Measurements from ENCODE around the gene UNC5C. TPM values are rescaled to one million over a fixed set of nuclear protein-coding genes. Genes with fewer than 3 reads are reported as not detected.

UNC5C gene
- total RNA-seq, 4 donors from 2014 or later: 1.7 to 2.4 (median 2.0) TPM

GRCh38 chr4:95129821-95130311, 418.9 kb downstream of the UNC5C start:
- intact Hi-C loops (cut with DNase I): loop anchor here (10.0 kb wide), 1 partner anchor 505 kb away; no protein-coding TSS in a partner anchor
- Histone ChIP-seq H3K9me3 (no peaks in the 10 kb centered on the region), H3K27me3 (no peaks in the 10 kb centered on the region), H3K4me3 (no peak overlapping the region), H3K4me1 (peaks cover 0 to 9% (median 4%) of the 10 kb centered on the region in 4 donors), H3K36me3 (peaks cover 0 to 14% (median 0%) of the 10 kb centered on the region in 4 donors), H3K27ac (replicated peaks in 1 of 4) (no peak overlapping the region)
- DNase-seq (ENCODE audit: extremely low spot score): no peak
- no peak for TF ChIP-seq POLR2A (IDR thresholded peaks at IDR 0.05; ENCODE audit: low read depth)
- peak in 1 of 2 donors; percentile 55 for TF ChIP-seq POLR2AphosphoS5 (IDR thresholded peaks at IDR 0.05)
- no peak for TF ChIP-seq CTCF (IDR thresholded peaks at IDR 0.05)
- TF ChIP-seq EP300 (IDR thresholded peaks at IDR 0.05): no peak
- WGBS: 47% methylated on average over 7 of the region's 7 CpGs

GRCh38 chr4:95129031-95129430, 419.7 kb downstream of the UNC5C start:
- H3K27me3 ChIP-seq: no peaks in the 10 kb centered on the region
- intact Hi-C loops (cut with DNase I): loop anchor here (10.0 kb wide), 1 partner anchor 504 kb away; no protein-coding TSS in a partner anchor
- H3K4me1 ChIP-seq: peaks cover 0 to 9% (median 4%) of the 10 kb centered on the region in 4 donors
- H3K36me3 ChIP-seq: peaks cover 0 to 14% (median 0%) of the 10 kb centered on the region in 4 donors
- DNase-seq (ENCODE audit: extremely low spot score): no peak
- TF ChIP-seq POLR2A (IDR thresholded peaks at IDR 0.05; ENCODE audit: low read depth): no peak
- no peak overlapping the region for H3K27ac ChIP-seq (replicated peaks in 1 of 4)
- no peaks in the 10 kb centered on the region for H3K9me3 ChIP-seq
- WGBS: 63% methylated on average over 4 of the region's 4 CpGs
- no peak overlapping the region for H3K4me3 ChIP-seq

- H3K27ac ChIP-seq (replicated peaks in 1 of 4): no peak overlapping the region
- no peak overlapping the region for H3K4me3 ChIP-seq
- H3K9me3 ChIP-seq: no peaks in the 10 kb centered on the region
- no peaks in the 10 kb centered on the region for H3K36me3 ChIP-seq
- peak; percentile 37 to 54 (median 38) for TF ChIP-seq CTCF (IDR thresholded peaks at IDR 0.05)
- TF ChIP-seq POLR2AphosphoS5 (IDR thresholded peaks at IDR 0.05): no peak
- H3K4me1 ChIP-seq: peaks cover 0 to 6% (median 2%) of the 10 kb centered on the region in 4 donors
- intact Hi-C loops (cut with DNase I): loop anchor here (10.0 kb wide), 1 partner anchor 500 kb away; no protein-coding TSS in a partner anchor
- DNase-seq (ENCODE audit: extremely low spot score): no peak
- 69% methylated on average over 4 of the region's 4 CpGs for WGBS
- H3K27me3 ChIP-seq: no peaks in the 10 kb centered on the region
Measured at GRCh38 chr4:95124906-95125504, 423.8 kb downstream of the UNC5C start.

GRCh38 chr4:95122001-95122400, 426.8 kb downstream of the UNC5C start:
- no peaks in the 10 kb centered on the region for H3K4me1 ChIP-seq
- no peaks in the 10 kb centered on the region for H3K27me3 ChIP-seq
- no peak for TF ChIP-seq CTCF (IDR thresholded peaks at IDR 0.05)
- TF ChIP-seq POLR2A (IDR thresholded peaks at IDR 0.05; ENCODE audit: low read depth): no peak
- no peak for TF ChIP-seq POLR2AphosphoS5 (IDR thresholded peaks at IDR 0.05)
- TF ChIP-seq EP300 (IDR thresholded peaks at IDR 0.05): no peak
- DNase-seq (ENCODE audit: extremely low spot score): no peak
- intact Hi-C loops (cut with DNase I): loop anchor here (10.0 kb wide), 1 partner anchor 497 kb away; no protein-coding TSS in a partner anchor
- no peak overlapping the region for H3K27ac ChIP-seq (replicated peaks in 1 of 4)
- WGBS: 91% methylated on average over 9 of the region's 9 CpGs
- no peaks in the 10 kb centered on the region for H3K9me3 ChIP-seq
- no peak overlapping the region for H3K4me3 ChIP-seq
- H3K36me3 ChIP-seq: peaks cover 0 to 4% (median 0%) of the 10 kb centered on the region in 4 donors

GRCh38 chr4:95120456-95120855, 428.3 kb downstream of the UNC5C start:
- intact Hi-C loops (cut with DNase I): loop anchor here (10.0 kb wide), 1 partner anchor 496 kb away; no protein-coding TSS in a partner anchor
- WGBS: 88% methylated on average over 2 of the region's 2 CpGs
- no peak for TF ChIP-seq POLR2AphosphoS5 (IDR thresholded peaks at IDR 0.05)
- TF ChIP-seq EP300 (IDR thresholded peaks at IDR 0.05): no peak
- no peak for TF ChIP-seq POLR2A (IDR thresholded peaks at IDR 0.05; ENCODE audit: low read depth)
- TF ChIP-seq CTCF (IDR thresholded peaks at IDR 0.05): no peak

More at GRCh38 chr4:95120456-95120855, 428.3 kb downstream of the UNC5C start:
- H3K4me1 ChIP-seq: no peaks in the 10 kb centered on the region
- peaks cover 0 to 16% (median 0%) of the 10 kb centered on the region in 4 donors for H3K36me3 ChIP-seq
- H3K27ac ChIP-seq (replicated peaks in 1 of 4): no peak overlapping the region
- no peak for DNase-seq (ENCODE audit: extremely low spot score)
- no peaks in the 10 kb centered on the region for H3K9me3 ChIP-seq
- no peaks in the 10 kb centered on the region for H3K27me3 ChIP-seq
- H3K4me3 ChIP-seq: no peak overlapping the region
